ENCODE data around the gene SCEL.

DNA sequence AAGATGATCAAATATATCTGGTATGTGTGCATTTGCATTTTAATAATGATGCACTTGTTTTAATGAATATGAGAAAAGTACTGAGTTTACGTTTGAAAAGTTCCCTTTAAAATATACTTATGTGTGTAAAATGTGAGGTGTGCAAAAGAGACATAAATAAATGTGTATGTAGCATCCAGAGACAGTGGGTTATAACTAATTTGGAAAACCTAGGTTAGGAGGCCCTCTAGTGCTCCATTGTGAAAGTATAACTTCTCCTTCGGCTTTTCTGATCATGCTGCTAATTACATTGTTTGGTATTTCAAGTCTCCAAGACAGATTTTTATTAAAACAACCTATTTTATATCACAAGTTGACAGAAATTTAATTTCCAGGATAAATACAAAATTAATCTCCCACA lies 30.1 kb downstream of the SCEL start:
- TF ChIP-seq POLR2A (IDR thresholded peaks at IDR 0.05; ENCODE audit: low read depth, low read length): no peak
- TF ChIP-seq POLR2AphosphoS5 (IDR thresholded peaks at IDR 0.05; ENCODE audit: low read depth, low read length): no peak
